ENCODE results near the gene COX7A2. TPM values are rescaled to one million over a fixed set of nuclear protein-coding genes. Genes with fewer than 3 reads are reported as not detected.

COX7A2 gene
- total RNA-seq, 1 donor: 197 TPM

DNA sequence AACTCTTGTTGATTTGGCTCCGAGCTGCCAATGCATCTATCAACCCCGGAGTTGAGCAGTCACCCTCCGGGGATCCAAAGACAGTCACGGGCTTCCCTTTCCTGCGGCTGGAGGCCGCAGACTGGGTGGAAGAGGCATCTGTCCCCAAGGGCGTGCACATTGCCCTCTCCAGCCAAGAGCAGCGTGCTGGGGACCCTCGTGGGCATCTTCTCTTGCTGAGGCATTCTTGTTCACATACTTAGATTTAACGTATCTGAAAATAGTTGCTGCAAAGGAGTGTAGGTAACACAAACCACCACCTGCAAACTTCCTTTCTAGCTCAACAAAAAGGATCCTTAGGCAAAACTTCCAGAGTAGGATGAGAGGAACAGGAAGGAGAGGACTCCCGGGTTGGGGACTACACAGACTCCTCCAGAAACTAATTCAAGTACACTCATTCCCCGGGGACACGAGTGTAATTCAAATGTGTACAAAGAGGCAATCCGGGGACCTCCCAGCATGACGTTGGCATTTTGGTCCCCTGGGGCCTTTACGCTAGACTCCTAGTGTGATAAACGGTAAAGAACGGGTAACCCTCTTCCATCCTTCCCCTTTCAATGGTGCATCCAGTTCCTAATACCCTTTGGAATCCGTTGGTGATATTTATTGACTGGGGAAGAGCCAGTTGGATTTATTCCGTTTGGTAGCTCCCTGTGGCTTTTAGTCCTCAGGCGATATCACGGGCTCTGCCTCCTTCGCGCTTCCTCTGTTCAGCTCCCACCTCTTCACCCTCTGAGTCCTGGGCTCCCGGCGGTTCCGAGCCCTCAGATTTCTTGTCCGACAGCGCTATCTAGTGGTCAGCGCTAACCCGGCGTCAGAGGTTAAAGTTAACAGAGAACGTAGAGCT lies 35.1 kb downstream of the COX7A2 start:
- TF ChIP-seq, protein P1, sequence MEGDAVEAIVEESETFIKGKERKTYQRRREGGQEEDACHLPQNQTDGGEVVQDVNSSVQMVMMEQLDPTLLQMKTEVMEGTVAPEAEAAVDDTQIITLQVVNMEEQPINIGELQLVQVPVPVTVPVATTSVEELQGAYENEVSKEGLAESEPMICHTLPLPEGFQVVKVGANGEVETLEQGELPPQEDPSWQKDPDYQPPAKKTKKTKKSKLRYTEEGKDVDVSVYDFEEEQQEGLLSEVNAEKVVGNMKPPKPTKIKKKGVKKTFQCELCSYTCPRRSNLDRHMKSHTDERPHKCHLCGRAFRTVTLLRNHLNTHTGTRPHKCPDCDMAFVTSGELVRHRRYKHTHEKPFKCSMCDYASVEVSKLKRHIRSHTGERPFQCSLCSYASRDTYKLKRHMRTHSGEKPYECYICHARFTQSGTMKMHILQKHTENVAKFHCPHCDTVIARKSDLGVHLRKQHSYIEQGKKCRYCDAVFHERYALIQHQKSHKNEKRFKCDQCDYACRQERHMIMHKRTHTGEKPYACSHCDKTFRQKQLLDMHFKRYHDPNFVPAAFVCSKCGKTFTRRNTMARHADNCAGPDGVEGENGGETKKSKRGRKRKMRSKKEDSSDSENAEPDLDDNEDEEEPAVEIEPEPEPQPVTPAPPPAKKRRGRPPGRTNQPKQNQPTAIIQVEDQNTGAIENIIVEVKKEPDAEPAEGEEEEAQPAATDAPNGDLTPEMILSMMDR (IDR thresholded peaks at IDR 0.05; ENCODE audit: insufficient read depth, low read length): peak; percentile 86

DNA sequence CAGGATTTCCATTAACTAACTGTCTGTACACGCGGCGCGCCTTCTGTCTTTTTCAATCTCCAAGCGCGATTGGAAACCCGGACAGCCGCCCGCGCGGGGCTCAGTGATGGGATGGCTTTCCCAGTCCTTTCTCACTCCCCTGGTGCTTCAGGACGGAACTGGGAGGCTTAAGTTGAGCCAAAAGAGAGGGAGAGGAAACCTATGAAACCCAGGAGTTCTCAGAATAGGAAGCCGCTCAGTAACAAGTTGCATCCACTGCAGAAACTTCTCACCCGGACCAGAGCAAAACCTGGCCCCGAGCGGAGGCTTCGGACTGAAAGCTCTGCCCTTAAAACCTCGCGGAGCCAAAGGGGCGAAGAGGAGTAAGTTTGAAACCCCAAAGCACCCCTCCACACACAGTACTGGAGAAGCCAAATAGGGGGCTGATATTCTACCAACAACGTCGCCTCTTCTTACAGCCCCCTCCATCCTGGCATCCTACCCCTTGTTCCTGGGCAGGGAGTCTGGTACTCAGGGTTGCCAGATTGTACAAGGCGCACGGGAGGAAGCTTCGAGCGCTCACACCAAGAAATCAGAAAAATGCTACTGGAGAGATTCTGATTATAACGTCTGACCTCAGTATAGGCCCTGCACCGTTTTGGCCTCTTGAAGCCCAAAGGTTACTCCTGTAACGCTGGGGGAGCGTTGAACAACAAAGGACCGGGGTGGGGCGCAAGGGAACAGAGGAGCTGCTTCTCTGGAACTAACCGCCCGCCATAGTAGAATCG lies 36.8 kb downstream of the COX7A2 start:
- no peak for DNase-seq (ENCODE audit: low read depth)
- TF ChIP-seq, protein P1 (IDR thresholded peaks at IDR 0.05; ENCODE audit: insufficient read depth, low read length): peak; percentile 30
- peak overlapping the region; percentile 87 for H3K4me3 ChIP-seq (ENCODE audit: low read depth, low read length)

More for the DNA sequence above, 35.1 kb downstream of the COX7A2 start:
- DNase-seq (ENCODE audit: low read depth): peak; percentile 87
- H3K4me3 ChIP-seq (ENCODE audit: low read depth, low read length): no peak overlapping the region

DNA sequence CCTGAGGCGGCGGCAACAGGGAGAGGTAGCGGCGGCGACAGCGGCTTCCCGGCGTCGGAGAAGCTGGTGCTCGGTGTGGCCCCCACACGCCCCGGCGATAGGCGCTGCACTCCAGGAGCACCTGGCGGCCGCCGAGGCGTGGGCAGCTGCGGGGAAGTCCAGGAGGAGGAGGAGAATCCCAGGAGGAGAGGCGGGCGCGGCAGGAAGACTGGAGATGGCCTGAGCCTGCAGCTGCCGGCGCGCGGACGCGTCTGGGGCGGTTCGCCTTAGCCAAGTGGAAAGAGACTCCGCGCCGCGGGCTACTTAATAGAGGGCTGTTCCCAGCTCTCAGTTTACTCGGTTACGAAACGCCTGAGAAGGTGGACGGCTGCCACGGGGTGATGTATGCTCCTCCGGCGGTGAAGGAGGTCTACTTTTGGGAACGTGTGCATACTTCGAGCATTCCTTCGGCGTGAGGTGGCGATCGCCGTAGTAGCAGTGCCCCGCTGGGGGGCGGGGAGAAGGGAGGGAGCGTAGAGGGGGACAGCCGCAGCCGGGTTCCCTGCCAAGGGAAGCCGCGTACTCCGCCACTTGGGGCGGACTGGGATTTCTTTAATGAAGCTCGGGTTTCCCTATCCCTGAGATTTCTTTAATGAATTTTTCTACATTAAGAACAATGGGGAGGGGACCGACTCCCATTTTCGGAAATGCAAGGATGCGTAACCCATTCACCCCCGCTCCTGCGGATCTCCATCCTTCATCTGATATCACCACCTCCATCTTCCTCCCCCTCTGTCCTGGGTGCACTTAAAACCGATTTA lies 37.6 kb downstream of the COX7A2 start, which contains the start of gene COL12A1:
TSS of gene COL12A1 (minus strand) at position 278 of the 800 bp plus-strand sequence. CDS start 3,261 bp downstream, outside the sequence.
- TF ChIP-seq, protein P1 (IDR thresholded peaks at IDR 0.05; ENCODE audit: insufficient read depth, low read length): peak; percentile 32
- H3K4me3 ChIP-seq (ENCODE audit: low read depth, low read length): peak within 1 kb of the TSS; percentile 87
- DNase-seq (ENCODE audit: low read depth): peak; percentile 99

DNA sequence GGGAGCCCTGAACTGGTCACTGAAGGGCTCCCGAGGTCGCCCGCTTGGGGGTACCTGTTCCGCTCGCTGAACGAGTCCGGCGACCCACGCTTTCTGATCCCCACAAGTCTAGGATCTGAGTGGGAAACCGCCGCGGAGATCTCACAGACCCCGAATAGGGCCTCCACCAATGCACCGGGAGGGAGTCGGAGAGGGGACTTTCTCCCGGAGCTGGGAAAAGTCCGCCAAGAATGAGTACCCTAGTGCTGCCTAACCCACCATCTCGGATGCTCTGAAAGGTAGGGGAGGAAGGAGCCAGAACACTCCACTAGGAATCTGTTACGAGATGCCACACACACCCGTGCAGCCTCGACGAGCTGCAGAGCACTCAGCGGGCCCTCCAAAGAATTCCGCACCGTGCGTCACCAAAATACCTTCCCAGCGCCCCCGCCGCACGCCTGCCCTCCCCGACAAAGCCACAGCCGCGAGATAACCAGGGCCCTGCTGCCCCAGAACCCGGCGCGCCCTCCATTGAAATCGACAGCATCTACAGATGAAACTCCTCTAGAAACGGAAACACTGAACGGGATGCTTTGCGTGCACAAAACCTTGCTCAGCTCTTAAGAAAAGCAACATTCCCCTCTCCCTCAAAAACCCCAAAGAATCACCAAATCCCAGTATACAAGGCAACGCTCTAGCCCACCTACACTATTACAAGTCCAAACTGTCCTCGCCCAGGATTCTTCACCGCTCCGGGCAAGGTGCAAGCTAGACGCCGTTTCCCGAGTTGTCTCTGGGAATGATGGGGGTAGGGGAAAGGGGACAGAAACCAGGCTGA lies 38.4 kb downstream of the COX7A2 start:
- peak; percentile 85 for DNase-seq (ENCODE audit: low read depth)
- peak overlapping the region; percentile 87 for H3K4me3 ChIP-seq (ENCODE audit: low read depth, low read length)
- TF ChIP-seq, protein P1 (IDR thresholded peaks at IDR 0.05; ENCODE audit: insufficient read depth, low read length): no peak

DNA sequence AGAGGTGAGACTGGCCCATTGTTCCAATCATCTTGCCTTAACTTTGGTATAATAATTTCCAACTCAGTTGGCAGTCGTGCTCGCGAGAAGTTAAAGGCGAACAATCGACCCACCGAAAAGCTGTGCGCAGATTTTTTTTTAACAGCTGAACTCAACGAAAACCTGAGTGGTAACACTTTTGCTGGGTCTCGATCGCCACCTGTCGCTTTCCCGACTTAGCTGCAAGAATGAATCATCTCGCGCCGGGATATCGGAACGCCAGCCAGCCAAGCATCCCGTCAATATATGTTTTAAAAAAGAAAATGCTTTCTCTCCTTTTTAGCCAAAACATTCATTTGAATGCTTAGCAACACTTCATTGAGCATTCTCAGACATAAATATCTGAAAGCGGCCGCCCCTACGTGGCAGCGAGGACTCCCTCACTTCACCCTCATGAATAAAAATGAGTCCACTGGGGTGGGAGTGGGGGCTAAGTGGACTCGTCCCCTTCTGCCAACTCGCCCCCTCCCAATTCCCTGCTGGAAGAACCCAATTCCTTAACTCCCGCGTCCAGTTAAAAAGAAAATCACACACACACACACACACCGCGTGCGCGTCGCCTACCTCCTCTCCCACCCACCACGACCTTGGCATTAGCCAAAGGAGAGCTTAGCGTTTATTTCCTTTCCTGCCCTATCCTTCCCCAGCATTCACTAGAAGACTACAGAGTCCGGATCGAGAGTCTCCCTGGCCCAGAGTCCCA lies 39.2 kb downstream of the COX7A2 start:
- DNase-seq (ENCODE audit: low read depth): peak; percentile 97
- peak overlapping the region; percentile 87 for H3K4me3 ChIP-seq (ENCODE audit: low read depth, low read length)
- TF ChIP-seq, protein P1 (IDR thresholded peaks at IDR 0.05; ENCODE audit: insufficient read depth, low read length): peak; percentile 83

Measured in fibroblast of the aortic adventitia (primary cell).